Spleen (tissue), 11 donors: ENCODE data around the gene CADM2. TPM values are rescaled to one million over a fixed set of nuclear protein-coding genes. Genes with fewer than 3 reads are reported as not detected.

ENCODE experiments used
- DNase-seq: peaks from one replicate; pipeline ENCODE4 v3.0.0-alpha.2; 2020
- H3K27ac ChIP-seq, 8 donors: fragments of 200-600 bp; sonication (generic) in 7 of 8; 1 replicate in 4 of 8; 2 replicates in 4 of 8; pipeline versions ENCODE4 v1.5.0 to v1.8.0; 2016 to 2021; ENCODE audit warnings: inconsistent platforms in 4 of 8, mild to moderate bottlenecking in 4 of 8, moderate library complexity in 1 of 8
- H3K27me3 ChIP-seq, 7 donors: fragments of 200-600 bp; sonication (generic) in 6 of 7; replicated peaks in 1 of 7; 1 replicate in 4 of 7; 2 replicates in 3 of 7; pipeline versions ENCODE4 v1.5.0 to v1.8.0; 2016 to 2021; ENCODE audit warnings: inconsistent platforms in 3 of 7, mild to moderate bottlenecking in 1 of 7
- H3K36me3 ChIP-seq, 6 donors: fragments of 200-600 bp; sonication (generic) in 5 of 6; 1 replicate in 4 of 6; 2 replicates in 2 of 6; pipeline versions ENCODE4 v1.5.0 to v1.8.0; 2016 to 2021; ENCODE audit warnings: inconsistent platforms in 2 of 6
- H3K4me1 ChIP-seq, 6 donors: fragments of 200-600 bp; sonication (generic) in 5 of 6; 1 replicate in 3 of 6; 2 replicates in 3 of 6; pipeline versions ENCODE4 v1.5.0 to v1.8.0; 2016 to 2021; ENCODE audit warnings: inconsistent platforms in 3 of 6
- H3K4me3 ChIP-seq, 8 donors: fragments of 200-600 bp; sonication (generic) in 7 of 8; 1 replicate in 4 of 8; 2 replicates in 4 of 8; pipeline versions ENCODE4 v1.5.0 to v1.8.0; 2016 to 2021; ENCODE audit warnings: inconsistent platforms in 4 of 8, mild to moderate bottlenecking in 4 of 8, moderate library complexity in 2 of 8
- H3K9me3 ChIP-seq, 8 donors: fragments of 200-600 bp; sonication (generic) in 7 of 8; 1 replicate in 4 of 8; 2 replicates in 4 of 8; pipeline versions ENCODE4 v1.5.0 to v1.8.0; 2016 to 2021; ENCODE audit warnings: inconsistent platforms in 4 of 8
- CTCF ChIP-seq, 11 experiments: fragments of 200-600 bp in 7 of 11; fragments of 450-650 bp in 4 of 11; sonication (generic) in 4 of 11; IDR thresholded peaks in 8 of 11; conservative IDR thresholded peaks in 3 of 11; 1 replicate in 7 of 11; 2 replicates in 4 of 11; pipeline versions ENCODE4 v1.4.0 to v1.8.0; 2016 to 2021; ENCODE audit warnings: antibody characterized with exemption in 11 of 11, inconsistent platforms in 4 of 11, mild to moderate bottlenecking in 1 of 11
- POLR2A ChIP-seq, 3 donors: fragments of 450-650 bp; IDR thresholded peaks; one replicate each; pipeline ENCODE4 v1.5.1; 2017; ENCODE audit warnings: antibody characterized with exemption in 3 of 3, mild to moderate bottlenecking in 1 of 3
- POLR2AphosphoS5 ChIP-seq, 3 donors: sonication (generic); formaldehyde crosslinking; IDR thresholded peaks; one replicate each; pipeline ENCODE4 v1.5.1; 2017; ENCODE audit warnings: antibody characterized with exemption in 3 of 3
- WGBS, 5 donors: extraction: QIAGEN DNeasy Blood & Tissue Kit in 3 of 5; methylation state at CpG; one replicate each; pipeline versions ENCODE4 v1.1.5 to v1.1.7; 2013 to 2018; 5-methylcytosine and 5-hydroxymethylcytosine counted together
- intact Hi-C: fragments of 100-400 bp; cut with DNase I; formaldehyde crosslinking; loops from one replicate; pipeline ENCODE4 v1.15.0; 2023; ENCODE audit warnings: low total_unique reads
- polyA plus RNA-seq, 3 donors: library from polyadenylated mRNA; stranded (reverse); fragments of 200-250 nt; gene quantifications; one replicate each; pipeline ENCODE4 v1.2.1, GENCODE V29; 2013
- total RNA-seq, 7 donors: library from RNA; depleted of rRNA in 3 of 7; stranded (reverse); fragments of >200 nt in 3 of 7; fragmentation: NEBNext Ultra II Directional in 4 of 7; extraction: Animal tissue kit (Norgen Biotek cat#: 25700) in 4 of 7; gene quantifications; one replicate each; pipeline versions ENCODE4 v1.1.0 to v1.2.1, GENCODE V29; 2016 to 2021
- donor health status: healthy with polysubstance abuse.
- donor health status: DM: no; HTN: no; CAD: no; lungs with moderate emphysema.
- donor health status: DM: no; HTN: no; CAD: no.
- donor health status: Bipolar disorder and iron deficiency.
- donor health status: healthy.
- donor health status: DM: no; HTN: no; CAD: no.
- donor health status: DM: yes; HTN: yes; CAD: no.

The CADM2 gene
- total and polyA plus RNA-seq, 10 donors = 0.03 to 4.0 (median 1.0) TPM; not detected in 1

- intact Hi-C loops = no loop called here
- no peak for TF ChIP-seq POLR2A (IDR thresholded peaks at IDR 0.05)
- no peak for TF ChIP-seq POLR2AphosphoS5 (IDR thresholded peaks at IDR 0.05)
- TF ChIP-seq CTCF (IDR thresholded peaks at IDR 0.05 in 8 of 11, conservative IDR thresholded peaks at IDR 0.05 in 3 of 11) = no peak
- Histone ChIP-seq H3K27me3 (no peaks in the 10 kb centered on the region), H3K4me1 (no peaks in the 10 kb centered on the region), H3K27ac (no peak overlapping the region), H3K4me3 (no peak overlapping the region), H3K36me3 (no peaks in the 10 kb centered on the region), H3K9me3 (peaks cover 0 to 3% (median 0%) of the 10 kb centered on the region in 8 donors)
- no peak for DNase-seq
- 89 to 98% (median 92%) methylated on average over 1 of the region's 1 CpG for WGBS, 5 donors
Observed at GRCh38 chr3:85251766-85252165, 293.0 kb downstream of the CADM2 start.

GRCh38 chr3:85252686-85253085, 293.9 kb downstream of the CADM2 start:
- H3K4me3 ChIP-seq = no peak overlapping the region
- intact Hi-C loops = no loop called here
- no peak overlapping the region for H3K27ac ChIP-seq
- 34 to 53% (median 42%) methylated on average over 1 of the region's 1 CpG for WGBS, 5 donors
- H3K4me1 ChIP-seq = no peaks in the 10 kb centered on the region
- no peaks in the 10 kb centered on the region for H3K27me3 ChIP-seq
- H3K36me3 ChIP-seq = no peaks in the 10 kb centered on the region
- no peak for DNase-seq
- TF ChIP-seq POLR2AphosphoS5 (IDR thresholded peaks at IDR 0.05) (no peak), CTCF (IDR thresholded peaks at IDR 0.05 in 8 of 11, conservative IDR thresholded peaks at IDR 0.05 in 3 of 11) (no peak), POLR2A (IDR thresholded peaks at IDR 0.05) (no peak)
- H3K9me3 ChIP-seq = peaks cover 0 to 3% (median 0%) of the 10 kb centered on the region in 8 donors

- Histone ChIP-seq H3K27me3 (no peaks in the 10 kb centered on the region), H3K4me1 (no peaks in the 10 kb centered on the region), H3K4me3 (no peak overlapping the region), H3K27ac (no peak overlapping the region), H3K36me3 (no peaks in the 10 kb centered on the region), H3K9me3 (peaks cover 0 to 3% (median 0%) of the 10 kb centered on the region in 8 donors)
- DNase-seq = no peak
- no peak for TF ChIP-seq POLR2AphosphoS5 (IDR thresholded peaks at IDR 0.05)
- TF ChIP-seq POLR2A (IDR thresholded peaks at IDR 0.05) = no peak
- TF ChIP-seq CTCF (IDR thresholded peaks at IDR 0.05 in 8 of 11, conservative IDR thresholded peaks at IDR 0.05 in 3 of 11) = no peak
- 82 to 87% (median 83%) methylated on average over 3 of the region's 3 CpGs for WGBS, 5 donors
- intact Hi-C loops = no loop called here
Observed at GRCh38 chr3:85254738-85255137, 295.9 kb downstream of the CADM2 start.

- intact Hi-C loops = no loop called here
- Histone ChIP-seq H3K27me3 (no peaks in the 10 kb centered on the region), H3K27ac (no peak overlapping the region), H3K4me1 (no peaks in the 10 kb centered on the region), H3K36me3 (no peaks in the 10 kb centered on the region), H3K4me3 (no peak overlapping the region), H3K9me3 (peaks cover 0 to 3% (median 0%) of the 10 kb centered on the region in 8 donors)
- no peak for DNase-seq
- 37 to 48% (median 46%) methylated on average over 4 of the region's 4 CpGs for WGBS, 5 donors
- no peak for TF ChIP-seq POLR2A (IDR thresholded peaks at IDR 0.05)
- no peak for TF ChIP-seq CTCF (IDR thresholded peaks at IDR 0.05 in 8 of 11, conservative IDR thresholded peaks at IDR 0.05 in 3 of 11)
- TF ChIP-seq POLR2AphosphoS5 (IDR thresholded peaks at IDR 0.05) = no peak
Observed at GRCh38 chr3:85255949-85256348, 297.2 kb downstream of the CADM2 start.
